Measurements from ENCODE around the gene ZNF593. TPM values are rescaled to one million over a fixed set of nuclear protein-coding genes. Genes with fewer than 3 reads are reported as not detected.

Gene ZNF593
- total RNA-seq, 2 experiments from 2014 or later: 40.9 to 41.1 TPM

GRCh38 chr1:26132834-26133167, 36.9 kb upstream of the ZNF593 start:
- no peak overlapping the region for H3K4me3 Mint-ChIP-seq
- CTCF ChIA-PET: interaction anchor here (0.8 to 2.3 kb wide), 7 partner anchors 11 to 284 kb away, joined by 3 to 12 read pairs (median 3); partner anchors contain the start of genes CEP85 and ZNF593
- H3K27ac Mint-ChIP-seq: no peak overlapping the region
- DNase-seq (no peak), ATAC-seq (no peak)
- peaks cover 9% of the 10 kb centered on the region for H3K4me1 Mint-ChIP-seq (ENCODE audit: low read depth)
- no peaks in the 10 kb centered on the region for H3K36me3 Mint-ChIP-seq (ENCODE audit: low read depth)
- POLR2A ChIA-PET: no interaction called here
- intact Hi-C loops (cut with micrococcal nuclease): no loop called here
- no peak for TF ChIP-seq CTCF (IDR thresholded peaks at IDR 0.05)
- H3K9me3 Mint-ChIP-seq: no peaks in the 10 kb centered on the region
- H3K27me3 Mint-ChIP-seq: peaks cover 2% of the 10 kb centered on the region

- POLR2A ChIA-PET: no interaction called here
- TF ChIP-seq CTCF (IDR thresholded peaks at IDR 0.05): no peak
- H3K4me3 Mint-ChIP-seq: no peak overlapping the region
- no peaks in the 10 kb centered on the region for H3K9me3 Mint-ChIP-seq
- intact Hi-C loops (cut with micrococcal nuclease): no loop called here
- CTCF ChIA-PET: interaction anchor here (1.1 kb wide), 1 partner anchor 13 kb away, joined by 3 read pairs; no protein-coding TSS in a partner anchor
- DNase-seq (no peak), ATAC-seq (no peak)
- H3K4me1 Mint-ChIP-seq (ENCODE audit: low read depth): peaks cover 13% of the 10 kb centered on the region
- no peaks in the 10 kb centered on the region for H3K27me3 Mint-ChIP-seq
- H3K36me3 Mint-ChIP-seq (ENCODE audit: low read depth): no peaks in the 10 kb centered on the region
- no peak overlapping the region for H3K27ac Mint-ChIP-seq
These were observed 35.2 kb upstream of the ZNF593 start for GRCh38 chr1:26134466-26134865.

- POLR2A ChIA-PET: interaction anchor here (0.7 to 1.8 kb wide), 5 partner anchors 9 to 30 kb away, joined by 3 to 5 read pairs (median 3); no protein-coding TSS in a partner anchor
- TF ChIP-seq CTCF (IDR thresholded peaks at IDR 0.05): no peak
- intact Hi-C loops (cut with micrococcal nuclease): no loop called here
- DNase-seq: no peak
- H3K36me3 Mint-ChIP-seq (ENCODE audit: low read depth): no peaks in the 10 kb centered on the region
- H3K27me3 Mint-ChIP-seq: no peaks in the 10 kb centered on the region
- ATAC-seq: peak; percentile 55
- peaks cover 13% of the 10 kb centered on the region for H3K4me1 Mint-ChIP-seq (ENCODE audit: low read depth)
- CTCF ChIA-PET: interaction anchor here (0.7 to 2.6 kb wide), 10 partner anchors 9 to 225 kb away, joined by 3 to 15 read pairs (median 4); partner anchors contain the start of genes C1orf232, CEP85, PDIK1L and ZNF593
- H3K4me3 Mint-ChIP-seq: no peak overlapping the region
- H3K27ac Mint-ChIP-seq: no peak overlapping the region
- no peaks in the 10 kb centered on the region for H3K9me3 Mint-ChIP-seq
These were observed 30.6 kb upstream of the ZNF593 start for GRCh38 chr1:26138974-26139558.

- Mint-ChIP-seq H3K9me3 (no peaks in the 10 kb centered on the region), H3K27me3 (no peaks in the 10 kb centered on the region), H3K4me3 (no peak overlapping the region), H3K4me1 (ENCODE audit: low read depth) (peaks cover 19% of the 10 kb centered on the region), H3K27ac (no peak overlapping the region), H3K36me3 (ENCODE audit: low read depth) (no peaks in the 10 kb centered on the region)
- no peak for ATAC-seq
- intact Hi-C loops (cut with micrococcal nuclease): loop anchor here (10.0 kb wide), 1 partner anchor 107 kb away; no protein-coding TSS in a partner anchor
- DNase-seq: no peak
- CTCF ChIA-PET: interaction anchor here (0.9 to 7.8 kb wide), 7 partner anchors 18 to 247 kb away, joined by 3 to 164 read pairs (median 6); partner anchors contain the start of gene ZNF593
- POLR2A ChIA-PET: interaction anchor here (1.8 kb wide), 1 partner anchor 15 kb away, joined by 6 read pairs; no protein-coding TSS in a partner anchor
- TF ChIP-seq CTCF (IDR thresholded peaks at IDR 0.05): no peak
These were observed 27.5 kb upstream of the ZNF593 start for GRCh38 chr1:26142159-26142558.

Measured in activated CD8-positive, alpha-beta T cell treated with anti-CD3 and anti-CD28 coated beads for 36 hours (primary cell).